ENCODE results near the gene KLHL8. TPM values are rescaled to one million over a fixed set of nuclear protein-coding genes. Genes with fewer than 3 reads are reported as not detected.

KLHL8 gene
- total and polyA plus RNA-seq, 2 donors (not counting 3 experiments of a cell fraction or from before 2014, with no cell fraction given), result 1.7 to 9.0 TPM

GRCh38 chr4:87249332-87250019 is 29.1 kb upstream of the KLHL8 start:
- H3K9me3 ChIP-seq (replicated peaks; ENCODE audit: control insufficient read depth, insufficient read depth, low read length), result no peaks in the 10 kb centered on the region
- ChIA-PET POLR2A (interaction anchor here (0.5 to 0.7 kb wide), 2 partner anchors 115 to 345 kb away, joined by 5 read pairs; no protein-coding TSS in a partner anchor), CTCF (interaction anchor here (0.7 kb wide), 1 partner anchor 9 kb away, joined by 3 read pairs; no protein-coding TSS in a partner anchor)
- H3K9ac ChIP-seq (replicated peaks; ENCODE audit: extremely low read depth, insufficient read depth, low read length), result no peak overlapping the region
- no peak overlapping the region for H2AFZ ChIP-seq (ENCODE audit: low read depth, low read length)
- H3K27me3 ChIP-seq (ENCODE audit: control insufficient read depth in 2 of 2, insufficient read depth in 2 of 2, low read length in 2 of 2), result no peaks in the 10 kb centered on the region
- H3K9me1 ChIP-seq (replicated peaks; ENCODE audit: control insufficient read depth, extremely low read depth, insufficient read depth, low read length), result no peaks in the 10 kb centered on the region
- FAIRE-seq (no peak), DNase-seq (ENCODE audit: low read depth, low spot score) (no peak)
- no peaks in the 10 kb centered on the region for H3K36me3 ChIP-seq (ENCODE audit: control insufficient read depth in 2 of 2, extremely low read depth in 1 of 2, insufficient read depth in 2 of 2, low read length in 2 of 2)
- no TSS peak for BruUV-seq (replicated peaks)
- no peaks in the 10 kb centered on the region for H3K79me2 ChIP-seq (ENCODE audit: control insufficient read depth, insufficient read depth, low read length)
- dilution Hi-C loops (cut with MboI; ENCODE audit: extremely low pct_ligation_motif_present, low sequenced_read_pairs), result no loop called here
- H4K20me1 ChIP-seq (replicated peaks; ENCODE audit: control insufficient read depth, extremely low read depth, insufficient read depth, low read length), result no peaks in the 10 kb centered on the region
- intact Hi-C loops (cut with micrococcal nuclease), result no loop called here
- no peaks in the 10 kb centered on the region for H3K4me1 ChIP-seq (ENCODE audit: control insufficient read depth, extremely low read depth, insufficient read depth, low read length)
- H3K4me3 ChIP-seq (replicated peaks in 1 of 3; ENCODE audit: insufficient read depth in 1 of 3, low read depth in 1 of 3, low read length in 3 of 3), result no peak overlapping the region
- TF ChIP-seq JUN (IDR thresholded peaks at IDR 0.05; ENCODE audit: borderline replicate concordance, insufficient read depth, insufficient read length, low read depth) (no peak), FOS (IDR thresholded peaks at IDR 0.05; ENCODE audit: borderline replicate concordance, insufficient read depth, low read length) (no peak), POLR2A (IDR thresholded peaks at IDR 0.05; ENCODE audit: low read depth, low read length) (no peak)
- TF ChIP-seq, protein P1, sequence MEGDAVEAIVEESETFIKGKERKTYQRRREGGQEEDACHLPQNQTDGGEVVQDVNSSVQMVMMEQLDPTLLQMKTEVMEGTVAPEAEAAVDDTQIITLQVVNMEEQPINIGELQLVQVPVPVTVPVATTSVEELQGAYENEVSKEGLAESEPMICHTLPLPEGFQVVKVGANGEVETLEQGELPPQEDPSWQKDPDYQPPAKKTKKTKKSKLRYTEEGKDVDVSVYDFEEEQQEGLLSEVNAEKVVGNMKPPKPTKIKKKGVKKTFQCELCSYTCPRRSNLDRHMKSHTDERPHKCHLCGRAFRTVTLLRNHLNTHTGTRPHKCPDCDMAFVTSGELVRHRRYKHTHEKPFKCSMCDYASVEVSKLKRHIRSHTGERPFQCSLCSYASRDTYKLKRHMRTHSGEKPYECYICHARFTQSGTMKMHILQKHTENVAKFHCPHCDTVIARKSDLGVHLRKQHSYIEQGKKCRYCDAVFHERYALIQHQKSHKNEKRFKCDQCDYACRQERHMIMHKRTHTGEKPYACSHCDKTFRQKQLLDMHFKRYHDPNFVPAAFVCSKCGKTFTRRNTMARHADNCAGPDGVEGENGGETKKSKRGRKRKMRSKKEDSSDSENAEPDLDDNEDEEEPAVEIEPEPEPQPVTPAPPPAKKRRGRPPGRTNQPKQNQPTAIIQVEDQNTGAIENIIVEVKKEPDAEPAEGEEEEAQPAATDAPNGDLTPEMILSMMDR (IDR thresholded peaks at IDR 0.05; ENCODE audit: extremely low read depth in 1 of 2, insufficient read depth in 1 of 2, low read depth in 1 of 2, low read length in 2 of 2), result no peak
- no peak overlapping the region for H3K4me2 ChIP-seq (ENCODE audit: insufficient read depth, low read length)
- no peak overlapping the region for H3K27ac ChIP-seq (ENCODE audit: insufficient read depth, low read depth, low read length)
